Islet of Langerhans (tissue), 1 donor: ENCODE measurements around the gene GAREM1.
"Not testable (repeated sequence)": the region's sequence is repeated elsewhere in the genome, so short reads cannot be mapped to it uniquely, and the experiment has no call there.

Experiments
- FAIRE-seq: peaks from one replicate; lab custom pipeline; 2011; peaks lifted over from hg19 to GRCh38; lab: Jason Lieb, UNC

GAREM1 gene

GRCh38 chr18:32252141-32252860, 218.4 kb downstream of the GAREM1 start:
- no peak for FAIRE-seq

- no peak for FAIRE-seq
Observed at GRCh38 chr18:32251466-32251865, 219.2 kb downstream of the GAREM1 start.

GRCh38 chr18:32249147-32249929, 221.3 kb downstream of the GAREM1 start:
- no peak for FAIRE-seq

- no peak for FAIRE-seq
Observed at GRCh38 chr18:32244881-32245280, 225.8 kb downstream of the GAREM1 start.

GRCh38 chr18:32243358-32243757, 227.3 kb downstream of the GAREM1 start:
- no peak for FAIRE-seq

GRCh38 chr18:32242395-32242794, 228.3 kb downstream of the GAREM1 start:
- no peak for FAIRE-seq

- FAIRE-seq: no peak
Observed at GRCh38 chr18:32238635-32239268, 231.9 kb downstream of the GAREM1 start.

GRCh38 chr18:32237049-32237448, 233.6 kb downstream of the GAREM1 start:
- FAIRE-seq: no peak

- not testable (repeated sequence) for FAIRE-seq
Observed at GRCh38 chr18:32233348-32233747, 237.3 kb downstream of the GAREM1 start.

- FAIRE-seq: no peak
Observed at GRCh38 chr18:32219431-32220018, 251.2 kb downstream of the GAREM1 start.

- no peak for FAIRE-seq
Observed at GRCh38 chr18:32216390-32216789, 254.3 kb downstream of the GAREM1 start.

GRCh38 chr18:32213693-32214092, 257.0 kb downstream of the GAREM1 start:
- no peak for FAIRE-seq
